ENCODE results near the gene NCKAP1.

GRCh38 chr2:182941121-182941722 is 97.0 kb downstream of the NCKAP1 start:
- TF ChIP-seq RAD21 (IDR thresholded peaks at IDR 0.05; ENCODE audit: low read length) = no peak
- no peak for TF ChIP-seq GABPA (IDR thresholded peaks at IDR 0.05; ENCODE audit: low read depth)
- TF ChIP-seq JUND (IDR thresholded peaks at IDR 0.05) = no peak

Data from SK-N-SH (cell line).